Posterior cingulate gyrus (tissue), 11 donors: ENCODE data around the gene AQP12A.
A peak's percentile ranks its signal among the peaks of the same experiment; 100 is the strongest.

Experiments
- DNase-seq, 10 donors: peaks; one replicate each; pipeline versions ENCODE4 v3.0.0 to v3.0.0-alpha.2; 2020 to 2021; ENCODE audit warnings: mixed read lengths in 3 of 10
- intact Hi-C: fragments of 100-400 bp; cut with DNase I; formaldehyde crosslinking; loops from one replicate; pipeline ENCODE4 v1.15.1; 2023

Gene AQP12A

GRCh38 chr2:240718896-240719490 lies 27.3 kb downstream of the AQP12A start:
- peak in 3 of 10 donors; percentile 66 to 82 (median 79) for DNase-seq
- intact Hi-C loops, result no loop called here

- DNase-seq, result peak in 3 of 10 donors; percentile 64 to 73 (median 68)
- intact Hi-C loops, result no loop called here
These were observed 28.2 kb downstream of the AQP12A start for GRCh38 chr2:240719676-240720545.

GRCh38 chr2:240720686-240721595 lies 29.3 kb downstream of the AQP12A start:
- DNase-seq, result peak in 3 of 10 donors; percentile 31 to 72 (median 58)
- intact Hi-C loops, result no loop called here

- intact Hi-C loops, result no loop called here
- DNase-seq, result peak in 1 of 10 donors; percentile 55
These were observed 30.0 kb downstream of the AQP12A start for GRCh38 chr2:240721596-240722180.

GRCh38 chr2:240722376-240722775 lies 30.7 kb downstream of the AQP12A start:
- intact Hi-C loops, result no loop called here
- DNase-seq, result peak in 1 of 10 donors; percentile 58

- intact Hi-C loops, result no loop called here
- DNase-seq, result peak in 1 of 10 donors; percentile 75
These were observed 31.4 kb downstream of the AQP12A start for GRCh38 chr2:240722796-240723735.

- DNase-seq, result peak in 1 of 10 donors; percentile 58
- intact Hi-C loops, result no loop called here
These were observed 32.2 kb downstream of the AQP12A start for GRCh38 chr2:240723851-240724250.

- intact Hi-C loops, result no loop called here
- no peak for DNase-seq
These were observed 32.8 kb downstream of the AQP12A start for GRCh38 chr2:240724431-240724830.

- intact Hi-C loops, result no loop called here
These were observed 33.6 kb downstream of the AQP12A start for GRCh38 chr2:240725266-240725665.

GRCh38 chr2:240725671-240726070 lies 34.0 kb downstream of the AQP12A start:
- intact Hi-C loops, result no loop called here
- DNase-seq, result no peak

More at GRCh38 chr2:240725266-240725665, 33.6 kb downstream of the AQP12A start:
- no peak for DNase-seq

- DNase-seq, result no peak
- intact Hi-C loops, result no loop called here
These were observed 35.2 kb downstream of the AQP12A start for GRCh38 chr2:240726876-240727275.

GRCh38 chr2:240727439-240727838 lies 35.8 kb downstream of the AQP12A start:
- peak in 1 of 10 donors; percentile 83 for DNase-seq
- intact Hi-C loops, result no loop called here

GRCh38 chr2:240727913-240728312 lies 36.2 kb downstream of the AQP12A start:
- intact Hi-C loops, result no loop called here
- no peak for DNase-seq

GRCh38 chr2:240728361-240728760 lies 36.7 kb downstream of the AQP12A start:
- DNase-seq, result no peak
- intact Hi-C loops, result no loop called here

GRCh38 chr2:240728827-240729226 lies 37.2 kb downstream of the AQP12A start:
- intact Hi-C loops, result no loop called here
- no peak for DNase-seq

- intact Hi-C loops, result no loop called here
- no peak for DNase-seq
These were observed 39.0 kb downstream of the AQP12A start for GRCh38 chr2:240730501-240731177.

GRCh38 chr2:240731178-240731545 lies 39.5 kb downstream of the AQP12A start:
- no peak for DNase-seq
- intact Hi-C loops, result no loop called here

GRCh38 chr2:240732184-240732583 lies 40.5 kb downstream of the AQP12A start:
- intact Hi-C loops, result no loop called here
- DNase-seq, result no peak
